Measurements from ENCODE around the gene HSP90B1. TPM values are rescaled to one million over a fixed set of nuclear protein-coding genes. Genes with fewer than 3 reads are reported as not detected.
A peak's percentile ranks its signal among the peaks of the same experiment; 100 is the strongest.

HSP90B1 gene
- total and polyA plus RNA-seq, 9 of the 15 experiments (the other 6 are each of a cell fraction or from before 2014, with no cell fraction given): 196 to 719 (median 557) TPM

- TF ChIP-seq YY1 (IDR thresholded peaks at IDR 0.05; ENCODE audit: borderline replicate concordance in 1 of 3, control insufficient read depth in 1 of 3, extremely low read depth in 1 of 3, insufficient read depth in 3 of 3, insufficient read length in 1 of 3, insufficient replicate concordance in 2 of 3, low read depth in 1 of 3, low read length in 2 of 3): peak in 2 of 3 experiments; percentile 48 to 69
- TF ChIP-seq, protein P1, sequence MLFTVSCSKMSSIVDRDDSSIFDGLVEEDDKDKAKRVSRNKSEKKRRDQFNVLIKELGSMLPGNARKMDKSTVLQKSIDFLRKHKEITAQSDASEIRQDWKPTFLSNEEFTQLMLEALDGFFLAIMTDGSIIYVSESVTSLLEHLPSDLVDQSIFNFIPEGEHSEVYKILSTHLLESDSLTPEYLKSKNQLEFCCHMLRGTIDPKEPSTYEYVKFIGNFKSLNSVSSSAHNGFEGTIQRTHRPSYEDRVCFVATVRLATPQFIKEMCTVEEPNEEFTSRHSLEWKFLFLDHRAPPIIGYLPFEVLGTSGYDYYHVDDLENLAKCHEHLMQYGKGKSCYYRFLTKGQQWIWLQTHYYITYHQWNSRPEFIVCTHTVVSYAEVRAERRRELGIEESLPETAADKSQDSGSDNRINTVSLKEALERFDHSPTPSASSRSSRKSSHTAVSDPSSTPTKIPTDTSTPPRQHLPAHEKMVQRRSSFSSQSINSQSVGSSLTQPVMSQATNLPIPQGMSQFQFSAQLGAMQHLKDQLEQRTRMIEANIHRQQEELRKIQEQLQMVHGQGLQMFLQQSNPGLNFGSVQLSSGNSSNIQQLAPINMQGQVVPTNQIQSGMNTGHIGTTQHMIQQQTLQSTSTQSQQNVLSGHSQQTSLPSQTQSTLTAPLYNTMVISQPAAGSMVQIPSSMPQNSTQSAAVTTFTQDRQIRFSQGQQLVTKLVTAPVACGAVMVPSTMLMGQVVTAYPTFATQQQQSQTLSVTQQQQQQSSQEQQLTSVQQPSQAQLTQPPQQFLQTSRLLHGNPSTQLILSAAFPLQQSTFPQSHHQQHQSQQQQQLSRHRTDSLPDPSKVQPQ (CRISPR knock-in tag; IDR thresholded peaks at IDR 0.05; ENCODE audit: borderline replicate concordance): no peak
- TF ChIP-seq RBFOX2 (IDR thresholded peaks at IDR 0.05; ENCODE audit: low read depth, low read length): peak; percentile 99
- peak; percentile 84 for TF ChIP-seq NCOA1 (IDR thresholded peaks at IDR 0.05; ENCODE audit: low read depth)
- no peak for TF ChIP-seq ZNF780A (CRISPR knock-in tag; IDR thresholded peaks at IDR 0.05)
- TF ChIP-seq NR2C1 (IDR thresholded peaks at IDR 0.05): peak; percentile 77
- TF ChIP-seq NR2C1 (tag; IDR thresholded peaks at IDR 0.05): peak; percentile 38; the same call in 1 of the 2 replicates
- no peak for TF ChIP-seq HLTF (IDR thresholded peaks at IDR 0.05)
- peak; percentile 83 for TF ChIP-seq KDM5B (IDR thresholded peaks at IDR 0.05; ENCODE audit: insufficient replicate concordance, low read depth, low read length)
- TF ChIP-seq ZBTB2 (IDR thresholded peaks at IDR 0.05): 0 out of 2 replicates have a peak, but pooled peaks have one; percentile 81
- no peak for TF ChIP-seq ZKSCAN8 (CRISPR knock-in tag; IDR thresholded peaks at IDR 0.05)
- no peak for TF ChIP-seq EZH2 (IDR thresholded peaks at IDR 0.05; ENCODE audit: borderline replicate concordance, low read depth, low read length)
- TF ChIP-seq NFIX (CRISPR knock-in tag; IDR thresholded peaks at IDR 0.05; ENCODE audit: low read depth): no peak
- no peak for TF ChIP-seq ZNF77 (CRISPR knock-in tag; IDR thresholded peaks at IDR 0.05)
- TF ChIP-seq ZNF146 (CRISPR knock-in tag; IDR thresholded peaks at IDR 0.05; ENCODE audit: unreplicated experiment): no peak
- peak; percentile 36; the same call in 1 of the 2 replicates for TF ChIP-seq POLR2AphosphoS2 (IDR thresholded peaks at IDR 0.05; ENCODE audit: low read length)
- TF ChIP-seq FUS (optimal IDR thresholded peaks at IDR 0.05; ENCODE audit: low read depth, low read length): no peak
- TF ChIP-seq ZNF431 (CRISPR knock-in tag; IDR thresholded peaks at IDR 0.05): peak; percentile 72
- TF ChIP-seq U2AF2 (optimal IDR thresholded peaks at IDR 0.05; ENCODE audit: low read depth, low read length): no peak
- no peak for TF ChIP-seq NEUROD1 (IDR thresholded peaks at IDR 0.05; ENCODE audit: borderline replicate concordance, low read depth, low read length, partially characterized antibody)
- no peak for TF ChIP-seq ZNF436 (CRISPR knock-in tag; IDR thresholded peaks at IDR 0.05)
- TF ChIP-seq, protein P2, sequence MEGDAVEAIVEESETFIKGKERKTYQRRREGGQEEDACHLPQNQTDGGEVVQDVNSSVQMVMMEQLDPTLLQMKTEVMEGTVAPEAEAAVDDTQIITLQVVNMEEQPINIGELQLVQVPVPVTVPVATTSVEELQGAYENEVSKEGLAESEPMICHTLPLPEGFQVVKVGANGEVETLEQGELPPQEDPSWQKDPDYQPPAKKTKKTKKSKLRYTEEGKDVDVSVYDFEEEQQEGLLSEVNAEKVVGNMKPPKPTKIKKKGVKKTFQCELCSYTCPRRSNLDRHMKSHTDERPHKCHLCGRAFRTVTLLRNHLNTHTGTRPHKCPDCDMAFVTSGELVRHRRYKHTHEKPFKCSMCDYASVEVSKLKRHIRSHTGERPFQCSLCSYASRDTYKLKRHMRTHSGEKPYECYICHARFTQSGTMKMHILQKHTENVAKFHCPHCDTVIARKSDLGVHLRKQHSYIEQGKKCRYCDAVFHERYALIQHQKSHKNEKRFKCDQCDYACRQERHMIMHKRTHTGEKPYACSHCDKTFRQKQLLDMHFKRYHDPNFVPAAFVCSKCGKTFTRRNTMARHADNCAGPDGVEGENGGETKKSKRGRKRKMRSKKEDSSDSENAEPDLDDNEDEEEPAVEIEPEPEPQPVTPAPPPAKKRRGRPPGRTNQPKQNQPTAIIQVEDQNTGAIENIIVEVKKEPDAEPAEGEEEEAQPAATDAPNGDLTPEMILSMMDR (IDR thresholded peaks at IDR 0.05 in 2 of 3, conservative IDR thresholded peaks at IDR 0.05 in 1 of 3; ENCODE audit: insufficient read depth in 2 of 3, low read depth in 1 of 3, low read length in 3 of 3): 0 out of 6 replicates have a peak, but pooled peaks of 1 of the 3 experiments have one; percentile 13
These were observed 35.6 kb downstream of the HSP90B1 start, which contains the start of gene TDG (continued) for GRCh38 chr12:103965590-103966504.

Measured in K562 (cell line).